ENCODE data around the gene GPR18.

Gene GPR18

GRCh38 chr13:99282264-99283231 is 24.4 kb upstream of the GPR18 start:
- no peak for TF ChIP-seq CTCF (IDR thresholded peaks at IDR 0.05; ENCODE audit: low read depth, low read length, poor library complexity, severe bottlenecking)
- peak; percentile 51; the same call in 1 of the 2 replicates for TF ChIP-seq EZH2phosphoT487 (IDR thresholded peaks at IDR 0.05; ENCODE audit: borderline replicate concordance, low read length)
- Histone ChIP-seq H3K4me1 (ENCODE audit: control insufficient read depth, low read length) (peaks cover 33% of the 10 kb centered on the region), H3F3A (ENCODE audit: control insufficient read depth, insufficient read depth) (peaks cover 15% of the 10 kb centered on the region), H4K20me1 (ENCODE audit: control insufficient read depth, insufficient read depth, low read depth, low read length) (peaks cover 49% of the 10 kb centered on the region), H3K9me2 (replicated peaks; ENCODE audit: control insufficient read depth, low read length) (no peaks in the 10 kb centered on the region), H3K4me3 (ENCODE audit: low read length) (peak overlapping the region; percentile 29), H3K79me2 (ENCODE audit: control insufficient read depth, low read length) (no peaks in the 10 kb centered on the region), H3K27ac (ENCODE audit: low read depth, low read length) (peak overlapping the region; percentile 24), H3K27me3 (ENCODE audit: control insufficient read depth, low read length) (no peaks in the 10 kb centered on the region), H3K4me2 (ENCODE audit: low read length) (peak overlapping the region; percentile 58), H3K36me3 (ENCODE audit: control insufficient read depth, low read length) (peaks cover 12% of the 10 kb centered on the region), H3K9me3 (ENCODE audit: control insufficient read depth, insufficient read depth, low read length) (no peaks in the 10 kb centered on the region)

- Histone ChIP-seq H3K4me2 (ENCODE audit: low read length) (peak overlapping the region; percentile 58), H3K79me2 (ENCODE audit: control insufficient read depth, low read length) (no peaks in the 10 kb centered on the region), H3K27ac (ENCODE audit: low read depth, low read length) (peak overlapping the region; percentile 24; the same call in 1 of the 2 replicates), H3K27me3 (ENCODE audit: control insufficient read depth, low read length) (no peaks in the 10 kb centered on the region), H3K9me3 (ENCODE audit: control insufficient read depth, insufficient read depth, low read length) (no peaks in the 10 kb centered on the region), H4K20me1 (ENCODE audit: control insufficient read depth, insufficient read depth, low read depth, low read length) (peaks cover 50% of the 10 kb centered on the region), H3K9me2 (replicated peaks; ENCODE audit: control insufficient read depth, low read length) (no peaks in the 10 kb centered on the region), H3K4me1 (ENCODE audit: control insufficient read depth, low read length) (peaks cover 33% of the 10 kb centered on the region), H3F3A (ENCODE audit: control insufficient read depth, insufficient read depth) (peaks cover 15% of the 10 kb centered on the region), H3K4me3 (ENCODE audit: low read length) (peak overlapping the region; percentile 29), H3K36me3 (ENCODE audit: control insufficient read depth, low read length) (peaks cover 12% of the 10 kb centered on the region)
- no peak for TF ChIP-seq CTCF (IDR thresholded peaks at IDR 0.05; ENCODE audit: low read depth, low read length, poor library complexity, severe bottlenecking)
- TF ChIP-seq EZH2phosphoT487 (IDR thresholded peaks at IDR 0.05; ENCODE audit: borderline replicate concordance, low read length), result no peak
Observed at GRCh38 chr13:99281811-99282263, 23.7 kb upstream of the GPR18 start.

- Histone ChIP-seq H3F3A (ENCODE audit: control insufficient read depth, insufficient read depth) (peaks cover 15% of the 10 kb centered on the region), H4K20me1 (ENCODE audit: control insufficient read depth, insufficient read depth, low read depth, low read length) (peaks cover 54% of the 10 kb centered on the region), H3K4me2 (ENCODE audit: low read length) (no peak overlapping the region), H3K27ac (ENCODE audit: low read depth, low read length) (no peak overlapping the region), H3K79me2 (ENCODE audit: control insufficient read depth, low read length) (no peaks in the 10 kb centered on the region), H3K9me2 (replicated peaks; ENCODE audit: control insufficient read depth, low read length) (no peaks in the 10 kb centered on the region), H3K4me3 (ENCODE audit: low read length) (no peak overlapping the region), H3K9me3 (ENCODE audit: control insufficient read depth, insufficient read depth, low read length) (no peaks in the 10 kb centered on the region), H3K36me3 (ENCODE audit: control insufficient read depth, low read length) (peaks cover 12% of the 10 kb centered on the region), H3K27me3 (ENCODE audit: control insufficient read depth, low read length) (no peaks in the 10 kb centered on the region), H3K4me1 (ENCODE audit: control insufficient read depth, low read length) (peaks cover 33% of the 10 kb centered on the region)
- TF ChIP-seq EZH2phosphoT487 (IDR thresholded peaks at IDR 0.05; ENCODE audit: borderline replicate concordance, low read length) (no peak), CTCF (IDR thresholded peaks at IDR 0.05; ENCODE audit: low read depth, low read length, poor library complexity, severe bottlenecking) (no peak)
Observed at GRCh38 chr13:99280166-99280565, 22.0 kb upstream of the GPR18 start.
